Measurements from ENCODE around the gene SREK1. TPM values are rescaled to one million over a fixed set of nuclear protein-coding genes. Genes with fewer than 3 reads are reported as not detected.

Gene SREK1
- total RNA-seq, 3 donors from 2014 or later (not counting 1 experiment from before 2014, with no cell fraction given) = 151 to 177 (median 168) TPM

DNA sequence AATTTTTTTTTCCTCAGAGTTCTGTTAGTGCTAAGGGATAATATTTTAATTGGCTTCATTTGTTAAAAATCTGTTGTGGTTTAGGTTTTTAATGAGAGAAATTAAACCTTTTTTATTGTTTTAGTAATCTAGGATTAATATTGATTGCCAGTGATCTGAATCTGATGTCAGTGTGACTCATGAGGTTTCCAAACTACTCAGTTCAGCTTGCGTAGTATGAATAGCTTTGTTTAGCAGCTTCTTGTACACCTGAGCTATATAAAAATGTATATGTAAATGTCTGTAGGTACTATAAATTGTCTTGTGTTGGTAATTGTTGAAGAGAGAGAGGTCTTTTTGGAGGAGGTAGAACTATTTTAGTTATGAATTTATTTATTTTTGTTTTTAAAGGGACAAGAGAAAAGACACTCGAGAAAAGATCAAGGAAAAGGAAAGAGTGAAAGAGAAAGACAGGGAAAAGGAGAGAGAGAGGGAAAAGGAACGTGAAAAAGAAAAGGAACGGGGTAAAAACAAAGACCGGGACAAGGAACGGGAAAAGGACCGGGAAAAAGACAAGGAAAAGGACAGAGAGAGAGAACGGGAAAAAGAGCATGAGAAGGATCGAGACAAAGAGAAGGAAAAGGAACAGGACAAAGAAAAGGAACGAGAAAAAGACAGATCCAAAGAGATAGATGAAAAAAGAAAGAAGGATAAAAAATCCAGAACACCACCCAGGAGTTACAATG is 26.3 kb downstream of the SREK1 start:
- DNase-seq (no peak), ATAC-seq (no peak)
- intact Hi-C loops (cut with micrococcal nuclease) = loop anchor here (10.0 kb wide), 1 partner anchor 406 kb away; no protein-coding TSS in a partner anchor
- TF ChIP-seq, protein P1, sequence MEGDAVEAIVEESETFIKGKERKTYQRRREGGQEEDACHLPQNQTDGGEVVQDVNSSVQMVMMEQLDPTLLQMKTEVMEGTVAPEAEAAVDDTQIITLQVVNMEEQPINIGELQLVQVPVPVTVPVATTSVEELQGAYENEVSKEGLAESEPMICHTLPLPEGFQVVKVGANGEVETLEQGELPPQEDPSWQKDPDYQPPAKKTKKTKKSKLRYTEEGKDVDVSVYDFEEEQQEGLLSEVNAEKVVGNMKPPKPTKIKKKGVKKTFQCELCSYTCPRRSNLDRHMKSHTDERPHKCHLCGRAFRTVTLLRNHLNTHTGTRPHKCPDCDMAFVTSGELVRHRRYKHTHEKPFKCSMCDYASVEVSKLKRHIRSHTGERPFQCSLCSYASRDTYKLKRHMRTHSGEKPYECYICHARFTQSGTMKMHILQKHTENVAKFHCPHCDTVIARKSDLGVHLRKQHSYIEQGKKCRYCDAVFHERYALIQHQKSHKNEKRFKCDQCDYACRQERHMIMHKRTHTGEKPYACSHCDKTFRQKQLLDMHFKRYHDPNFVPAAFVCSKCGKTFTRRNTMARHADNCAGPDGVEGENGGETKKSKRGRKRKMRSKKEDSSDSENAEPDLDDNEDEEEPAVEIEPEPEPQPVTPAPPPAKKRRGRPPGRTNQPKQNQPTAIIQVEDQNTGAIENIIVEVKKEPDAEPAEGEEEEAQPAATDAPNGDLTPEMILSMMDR (IDR thresholded peaks at IDR 0.05) = no peak
- Histone ChIP-seq H3K36me3 (ENCODE audit: control insufficient read depth, insufficient read depth, low read length) (peaks cover 43% of the 10 kb centered on the region), H3K4me1 (ENCODE audit: control insufficient read depth, insufficient read depth, low read length) (no peaks in the 10 kb centered on the region), H3K9me3 (ENCODE audit: control insufficient read depth, insufficient read depth, low read length) (no peaks in the 10 kb centered on the region), H3K27me3 (ENCODE audit: control insufficient read depth, insufficient read depth, low read length) (no peaks in the 10 kb centered on the region), H3K27ac (ENCODE audit: low read length) (no peak overlapping the region), H3K4me3 (ENCODE audit: low read length) (no peak overlapping the region)
- Mint-ChIP-seq H3K9me3 (no peaks in the 10 kb centered on the region), H3K4me1 (peaks cover 10 to 23% of the 10 kb centered on the region in 2 donors), H3K4me3 (no peak overlapping the region), H3K27me3 (ENCODE audit: low read depth in 2 of 2) (no peaks in the 10 kb centered on the region), H3K27ac (peak overlapping the region; percentile 50 to 52), H3K36me3 (peaks cover 18% of the 10 kb centered on the region)
- 96% methylated on average over 10 of the region's 10 CpGs for WGBS (ENCODE audit: insufficient coverage)

DNA sequence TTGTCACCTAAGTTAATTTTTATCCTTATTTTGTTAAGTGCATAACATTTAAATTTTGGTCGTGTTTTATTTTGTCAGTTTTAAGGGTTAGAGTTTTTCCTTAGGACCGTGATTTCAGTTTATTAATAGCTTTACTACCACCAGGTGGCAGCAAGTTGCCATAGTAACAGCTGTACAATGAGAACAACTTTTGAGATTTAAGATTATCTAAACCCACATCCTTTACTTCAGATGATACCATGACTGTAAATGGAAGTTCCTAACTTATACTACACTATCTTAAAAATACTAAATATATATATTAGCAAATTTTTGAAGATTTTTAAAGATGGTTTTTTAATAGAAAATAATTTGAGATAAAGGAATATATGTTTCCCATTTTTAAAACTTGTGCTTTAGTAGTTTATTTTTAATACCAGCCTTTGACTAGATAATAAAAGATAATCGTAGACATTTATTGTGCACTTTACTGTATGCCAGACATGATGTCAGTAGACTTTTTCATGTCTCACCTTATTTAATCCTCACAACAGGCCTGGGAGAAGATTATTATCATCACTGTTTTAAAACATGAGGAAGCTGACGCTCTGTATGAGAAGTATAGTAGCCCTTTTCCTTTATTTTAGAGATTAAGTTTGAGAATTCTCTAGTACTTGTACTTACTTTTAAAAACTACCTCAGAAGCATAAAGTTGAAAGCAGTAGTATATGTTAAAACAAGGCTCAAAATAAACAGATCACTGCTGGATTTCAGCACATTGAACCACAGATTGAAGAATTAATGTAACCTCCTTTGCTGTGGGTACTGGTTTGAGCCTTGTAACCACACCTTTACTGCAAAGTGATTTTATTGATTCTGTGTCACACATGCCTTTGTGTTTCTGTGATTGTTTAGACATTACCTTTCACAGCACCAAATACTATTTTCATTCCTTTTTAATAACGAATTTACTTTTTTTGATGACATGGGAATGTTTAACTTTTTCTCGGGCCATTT is 27.5 kb downstream of the SREK1 start:
- no peaks in the 10 kb centered on the region for H3K27me3 Mint-ChIP-seq (ENCODE audit: low read depth in 2 of 2)
- peaks cover 31% of the 10 kb centered on the region for H3K36me3 Mint-ChIP-seq
- H3K27ac Mint-ChIP-seq = peak overlapping the region; percentile 50 to 52

DNA sequence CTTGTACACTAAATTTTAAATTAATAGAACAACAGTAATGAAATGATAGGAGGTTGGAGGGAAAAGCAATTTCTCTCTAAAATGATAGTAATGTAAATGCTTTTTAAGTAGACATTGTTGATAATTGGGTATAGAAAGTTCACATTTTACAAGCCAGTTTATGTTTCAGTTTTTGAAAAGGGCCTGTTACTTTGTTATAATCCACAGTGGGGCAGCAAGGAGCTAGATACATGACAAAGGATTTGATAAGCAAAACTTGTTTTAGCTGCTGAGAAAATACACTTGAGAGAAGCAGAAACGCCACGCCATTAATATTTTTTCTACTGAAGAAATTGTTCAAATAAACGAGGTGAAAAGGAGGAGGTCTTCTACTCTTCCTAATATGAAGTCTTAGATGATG is 30.2 kb downstream of the SREK1 start:
- WGBS (ENCODE audit: insufficient coverage) = 93% methylated on average over 2 of the region's 3 CpGs
- peaks cover 42% of the 10 kb centered on the region for H3K36me3 Mint-ChIP-seq
- DNase-seq (peak in 1 of 2 donors; percentile 23), ATAC-seq (no peak)
- TF ChIP-seq, protein P1 (IDR thresholded peaks at IDR 0.05) = peak; percentile 8
- no peaks in the 10 kb centered on the region for H3K27me3 Mint-ChIP-seq (ENCODE audit: low read depth in 2 of 2)
- no peaks in the 10 kb centered on the region for H3K4me1 ChIP-seq (ENCODE audit: control insufficient read depth, insufficient read depth, low read length)
- intact Hi-C loops (cut with micrococcal nuclease) = loop anchor here (10.0 kb wide), 1 partner anchor 410 kb away; no protein-coding TSS in a partner anchor
- H3K9me3 ChIP-seq (ENCODE audit: control insufficient read depth, insufficient read depth, low read length) = no peaks in the 10 kb centered on the region
- no peaks in the 10 kb centered on the region for H3K9me3 Mint-ChIP-seq
- peaks cover 14 to 15% of the 10 kb centered on the region in 2 donors for H3K4me1 Mint-ChIP-seq
- H3K27ac Mint-ChIP-seq = no peak overlapping the region
- no peaks in the 10 kb centered on the region for H3K27me3 ChIP-seq (ENCODE audit: control insufficient read depth, insufficient read depth, low read length)
- no peak overlapping the region for H3K4me3 ChIP-seq (ENCODE audit: low read length)
- no peak overlapping the region for H3K27ac ChIP-seq (ENCODE audit: low read length)
- H3K4me3 Mint-ChIP-seq = no peak overlapping the region
- H3K36me3 ChIP-seq (ENCODE audit: control insufficient read depth, insufficient read depth, low read length) = peaks cover 68% of the 10 kb centered on the region

More for the DNA sequence above, 27.5 kb downstream of the SREK1 start:
- Histone ChIP-seq H3K4me1 (ENCODE audit: control insufficient read depth, insufficient read depth, low read length) (no peaks in the 10 kb centered on the region), H3K9me3 (ENCODE audit: control insufficient read depth, insufficient read depth, low read length) (no peaks in the 10 kb centered on the region), H3K36me3 (ENCODE audit: control insufficient read depth, insufficient read depth, low read length) (peaks cover 49% of the 10 kb centered on the region), H3K4me3 (ENCODE audit: low read length) (no peak overlapping the region), H3K27ac (ENCODE audit: low read length) (peak overlapping the region; percentile 38), H3K27me3 (ENCODE audit: control insufficient read depth, insufficient read depth, low read length) (no peaks in the 10 kb centered on the region)
- intact Hi-C loops (cut with micrococcal nuclease) = loop anchor here (10.0 kb wide), 1 partner anchor 407 kb away; no protein-coding TSS in a partner anchor
- no peak overlapping the region for H3K4me3 Mint-ChIP-seq
- peak; percentile 90 for ATAC-seq
- peaks cover 10 to 15% of the 10 kb centered on the region in 2 donors for H3K4me1 Mint-ChIP-seq
- TF ChIP-seq, protein P1 (IDR thresholded peaks at IDR 0.05) = peak; percentile 63
- WGBS (ENCODE audit: insufficient coverage) = no CpG with 5 or more reads among the region's 6 CpGs
- peak in 1 of 2 donors; percentile 85 for DNase-seq
- H3K9me3 Mint-ChIP-seq = no peaks in the 10 kb centered on the region

Data from natural killer cell (primary cell).